Stomach (tissue), 9 donors: ENCODE data around the gene PDZRN3. TPM values are rescaled to one million over a fixed set of nuclear protein-coding genes. Genes with fewer than 3 reads are reported as not detected.

Experiments used
- DNase-seq, 2 donors: peaks; one replicate each; pipeline versions ENCODE4 v3.0.0 to v3.0.0-alpha.2; 2013 to 2019
- H3K27ac ChIP-seq, 5 donors: fragments of 200-600 bp in 4 of 5; sonication (generic) in 4 of 5; one replicate each; pipeline ENCODE4 v1.5.1; 2013 to 2019; ENCODE audit warnings: mild to moderate bottlenecking in 1 of 5, moderate library complexity in 1 of 5
- H3K27me3 ChIP-seq, 3 donors: fragments of 200-600 bp; sonication (generic); one replicate each; pipeline ENCODE4 v1.5.1; 2017 to 2019; ENCODE audit warnings: mixed run types in 1 of 3
- H3K36me3 ChIP-seq, 4 donors: fragments of 200-600 bp; sonication (generic); 1 replicate in 3 of 4; 2 replicates in 1 of 4; pipeline ENCODE4 v1.5.1; 2016 to 2019
- H3K4me1 ChIP-seq, 4 donors: fragments of 200-600 bp; sonication (generic); one replicate each; pipeline ENCODE4 v1.5.1; 2016 to 2019
- H3K4me3 ChIP-seq, 4 donors: fragments of 200-600 bp; sonication (generic) in 3 of 4; one replicate each; pipeline ENCODE4 v1.5.1; 2016 to 2019; ENCODE audit warnings: mild to moderate bottlenecking in 1 of 4
- H3K9me3 ChIP-seq, 4 donors: fragments of 200-600 bp; sonication (generic); one replicate each; pipeline ENCODE4 v1.5.1; 2016 to 2019
- CTCF ChIP-seq, 7 experiments: fragments of 450-650 bp in 4 of 7; fragments of 200-600 bp in 3 of 7; sonication (generic) in 3 of 7; IDR thresholded peaks; one replicate each; pipeline ENCODE4 v1.5.1; 2016 to 2019; ENCODE audit warnings: antibody characterized with exemption in 7 of 7, control low read depth in 2 of 7, mild to moderate bottlenecking in 1 of 7
- EP300 ChIP-seq: sonication (generic); formaldehyde crosslinking; IDR thresholded peaks from one replicate; pipeline ENCODE4 v1.6.1; 2017; ENCODE audit warnings: antibody characterized with exemption
- POLR2A ChIP-seq, 4 donors: fragments of 450-650 bp; IDR thresholded peaks; one replicate each; pipeline ENCODE4 v1.6.1; 2016; ENCODE audit warnings: antibody characterized with exemption in 4 of 4, control low read depth in 2 of 4, mild to moderate bottlenecking in 1 of 4, moderate library complexity in 1 of 4
- POLR2AphosphoS5 ChIP-seq, 3 donors: sonication (generic); formaldehyde crosslinking; IDR thresholded peaks; one replicate each; pipeline ENCODE4 v1.6.1; 2016; ENCODE audit warnings: antibody characterized with exemption in 3 of 3
- WGBS, 5 donors: extraction: QIAGEN DNeasy Blood & Tissue Kit in 3 of 5; methylation state at CpG; one replicate each; pipeline versions ENCODE4 v1.1.5 to v1.1.7; 2013 to 2018; 5-methylcytosine and 5-hydroxymethylcytosine counted together
- intact Hi-C: fragments of 100-400 bp; cut with DNase I; formaldehyde crosslinking; loops from one replicate; pipeline ENCODE4 v1.15.1; 2023; ENCODE audit warnings: low total_unique reads
- polyA plus RNA-seq, 3 donors: library from polyadenylated mRNA; stranded (reverse); fragments of 200-250 nt; gene quantifications; one replicate each; pipeline ENCODE4 v1.2.3, GENCODE V29; 2013
- total RNA-seq, 5 donors: library from RNA; depleted of rRNA; stranded (reverse); fragments of >200 nt; gene quantifications; one replicate each; pipeline versions ENCODE4 v1.1.0 to v1.2.3, GENCODE V29; 2014 to 2016
- donor health status: healthy with polysubstance abuse.
- donor health status: Bipolar disorder and iron deficiency.
- donor health status: healthy.

PDZRN3 gene
- total and polyA plus RNA-seq, 8 donors = 21.9 to 174 (median 63.0) TPM

GRCh38 chr3:73580343-73580742 lies 44.4 kb downstream of the PDZRN3 start:
- intact Hi-C loops = no loop called here
- WGBS, 5 donors = 63 to 84% (median 69%) methylated on average over 2 of the region's 2 CpGs
- Histone ChIP-seq H3K4me3 (no peak overlapping the region), H3K4me1 (peaks cover 0 to 47% (median 11%) of the 10 kb centered on the region in 4 donors), H3K9me3 (no peaks in the 10 kb centered on the region), H3K36me3 (peaks cover 0 to 6% (median 0%) of the 10 kb centered on the region in 4 donors), H3K27me3 (no peaks in the 10 kb centered on the region), H3K27ac (no peak overlapping the region)
- peak in 1 of 2 donors; percentile 67 for DNase-seq
- TF ChIP-seq POLR2AphosphoS5 (IDR thresholded peaks at IDR 0.05) = no peak
- no peak for TF ChIP-seq POLR2A (IDR thresholded peaks at IDR 0.05)
- no peak for TF ChIP-seq CTCF (IDR thresholded peaks at IDR 0.05)
- no peak for TF ChIP-seq EP300

GRCh38 chr3:73577704-73578103 lies 47.0 kb downstream of the PDZRN3 start:
- Histone ChIP-seq H3K27ac (peak overlapping the region in 1 of 5 donors; percentile 45), H3K36me3 (peaks cover 0 to 6% (median 0%) of the 10 kb centered on the region in 4 donors), H3K4me3 (no peak overlapping the region), H3K9me3 (no peaks in the 10 kb centered on the region), H3K27me3 (no peaks in the 10 kb centered on the region), H3K4me1 (peaks cover 0 to 57% (median 14%) of the 10 kb centered on the region in 4 donors)
- intact Hi-C loops = no loop called here
- WGBS, 5 donors = 83 to 91% (median 88%) methylated on average over 5 of the region's 5 CpGs
- no peak for DNase-seq
- no peak for TF ChIP-seq CTCF (IDR thresholded peaks at IDR 0.05)
- TF ChIP-seq EP300 = no peak
- no peak for TF ChIP-seq POLR2A (IDR thresholded peaks at IDR 0.05)
- TF ChIP-seq POLR2AphosphoS5 (IDR thresholded peaks at IDR 0.05) = no peak

GRCh38 chr3:73576999-73577461 lies 47.7 kb downstream of the PDZRN3 start:
- WGBS, 5 donors = 54 to 70% (median 63%) methylated on average over 4 of the region's 4 CpGs
- no peak for TF ChIP-seq POLR2AphosphoS5 (IDR thresholded peaks at IDR 0.05)
- no peak for TF ChIP-seq POLR2A (IDR thresholded peaks at IDR 0.05)
- no peak for TF ChIP-seq EP300
- no peak for TF ChIP-seq CTCF (IDR thresholded peaks at IDR 0.05)
- no peaks in the 10 kb centered on the region for H3K9me3 ChIP-seq
- H3K4me3 ChIP-seq = no peak overlapping the region
- intact Hi-C loops = no loop called here
- H3K27me3 ChIP-seq = no peaks in the 10 kb centered on the region
- H3K27ac ChIP-seq = peak overlapping the region in 1 of 5 donors; percentile 45
- no peak for DNase-seq
- peaks cover 0 to 5% (median 0%) of the 10 kb centered on the region in 4 donors for H3K36me3 ChIP-seq
- H3K4me1 ChIP-seq = peaks cover 0 to 58% (median 17%) of the 10 kb centered on the region in 4 donors

- intact Hi-C loops = no loop called here
- no peaks in the 10 kb centered on the region for H3K36me3 ChIP-seq
- WGBS, 5 donors = 80 to 91% (median 83%) methylated on average over 3 of the region's 3 CpGs
- H3K27me3 ChIP-seq = no peaks in the 10 kb centered on the region
- TF ChIP-seq EP300 = no peak
- no peak for TF ChIP-seq CTCF (IDR thresholded peaks at IDR 0.05)
- no peak for TF ChIP-seq POLR2AphosphoS5 (IDR thresholded peaks at IDR 0.05)
- TF ChIP-seq POLR2A (IDR thresholded peaks at IDR 0.05) = no peak
- peak overlapping the region in 1 of 5 donors; percentile 11 for H3K27ac ChIP-seq
- H3K4me1 ChIP-seq = peaks cover 0 to 68% (median 22%) of the 10 kb centered on the region in 4 donors
- no peaks in the 10 kb centered on the region for H3K9me3 ChIP-seq
- DNase-seq = no peak
- H3K4me3 ChIP-seq = no peak overlapping the region
Measured at GRCh38 chr3:73575953-73576352, 48.8 kb downstream of the PDZRN3 start.
